SW480 (cell line): ENCODE results near the gene AZIN2.
"Not testable (repeated sequence)": the region's sequence is repeated elsewhere in the genome, so short reads cannot be mapped to it uniquely, and the experiment has no call there.

Experiments used
- DNase-seq: peaks from one replicate; pipeline ENCODE4 v3.0.0-alpha.2; 2016; ENCODE audit warnings: low spot score

The AZIN2 gene

DNA sequence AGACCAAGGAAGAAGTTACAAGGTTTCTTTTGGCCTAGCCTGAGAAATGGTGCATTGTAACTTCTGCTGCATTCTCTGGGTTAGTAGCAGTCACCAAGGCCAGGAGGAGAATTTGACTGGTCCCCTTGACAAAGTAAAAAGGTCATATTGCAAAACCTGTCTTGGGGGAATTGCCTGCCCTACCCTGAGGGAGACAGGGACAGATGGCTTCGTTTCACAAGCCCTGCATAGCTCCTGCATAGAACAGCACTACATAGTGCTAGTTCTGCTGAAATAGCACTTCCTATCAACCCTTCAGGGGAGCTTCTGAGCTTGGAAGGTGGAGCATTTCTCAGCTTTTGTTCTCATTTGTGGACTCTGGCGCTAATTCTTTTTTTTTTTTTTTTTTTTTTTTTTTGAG is 23.9 kb upstream of the AZIN2 start:
- DNase-seq, result no peak

DNA sequence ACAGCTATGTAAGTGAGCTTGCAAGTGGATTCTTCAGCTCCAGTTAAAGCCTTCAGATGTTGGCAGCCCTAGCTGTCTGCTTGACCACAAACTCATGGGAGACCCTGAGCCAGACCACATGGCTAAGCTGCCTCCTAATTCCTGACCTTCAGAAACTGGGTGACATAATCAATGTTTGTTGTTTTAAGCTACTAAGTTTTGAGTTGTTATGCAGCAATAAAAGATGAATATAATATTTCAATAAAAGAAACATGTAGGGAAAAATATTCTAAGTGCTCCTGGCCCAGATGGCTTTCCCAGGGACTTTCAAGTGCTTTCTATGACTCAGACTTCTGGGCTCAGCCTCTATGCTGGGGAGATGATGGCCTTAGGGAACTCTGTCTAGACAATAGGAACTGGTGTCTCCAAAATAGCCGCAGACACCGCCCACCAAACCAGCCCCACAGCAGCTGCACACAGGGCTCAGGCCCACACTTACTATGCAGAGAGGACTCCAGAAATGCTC is 20.3 kb upstream of the AZIN2 start:
- DNase-seq, result peak; percentile 69

DNA sequence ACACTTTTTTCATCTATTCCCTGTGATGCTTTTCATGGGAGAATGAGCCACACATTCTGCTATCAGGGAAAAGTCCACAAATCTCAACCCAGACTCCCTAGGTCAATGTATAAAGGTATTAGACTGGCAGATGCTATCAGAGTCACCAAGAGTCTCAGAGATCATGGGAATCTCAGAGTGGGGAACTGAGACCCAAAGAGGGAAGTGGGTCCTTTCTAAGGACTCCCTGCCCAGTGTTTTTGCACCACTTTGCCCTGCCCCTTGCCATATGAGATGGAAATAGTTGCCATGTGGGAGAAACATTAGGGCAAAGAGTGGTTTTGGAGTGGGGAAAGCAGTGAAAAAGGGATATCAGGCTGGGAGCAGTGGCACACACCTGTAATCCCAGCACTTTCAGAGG is 19.1 kb upstream of the AZIN2 start:
- DNase-seq, result no peak

DNA sequence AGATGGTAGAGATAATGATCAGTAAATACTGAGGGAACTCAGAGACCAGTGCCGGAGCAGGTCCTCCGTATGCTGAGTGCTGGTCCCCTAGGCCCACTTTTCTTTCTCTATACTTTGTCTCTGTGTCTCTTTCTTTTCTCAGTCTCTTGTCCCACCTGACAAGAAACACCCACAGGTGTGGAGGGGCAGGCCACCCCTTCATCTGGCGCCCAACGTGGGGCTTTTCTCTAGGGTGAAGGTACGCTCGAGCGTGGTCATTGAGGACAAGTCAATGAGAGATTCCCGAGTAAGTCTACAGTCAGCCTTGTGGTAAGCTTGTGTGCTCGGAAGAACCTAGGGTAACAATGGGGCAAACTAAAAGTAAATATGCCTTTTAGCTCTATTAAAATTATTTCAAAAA is 16.7 kb upstream of the AZIN2 start:
- DNase-seq, result not testable (repeated sequence)

DNA sequence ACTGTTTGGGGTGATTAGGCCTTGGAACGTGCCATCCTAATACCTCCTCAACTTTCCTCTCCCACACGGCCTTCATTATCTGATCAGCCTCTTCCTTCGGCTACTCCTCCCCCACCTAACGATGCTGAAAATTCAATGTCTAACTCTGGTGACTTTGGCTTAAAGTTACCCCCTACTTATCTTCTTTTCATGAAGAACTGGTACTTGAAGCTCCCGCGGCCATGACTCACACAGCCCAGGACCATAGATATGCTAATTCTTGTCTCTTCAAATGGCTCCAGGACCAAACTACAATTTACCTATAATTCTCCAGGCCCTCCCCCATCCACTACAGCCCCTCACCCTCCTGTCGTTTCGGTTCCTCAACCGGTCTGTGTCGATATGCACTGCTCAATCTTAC is 15.7 kb upstream of the AZIN2 start:
- DNase-seq, result no peak

DNA sequence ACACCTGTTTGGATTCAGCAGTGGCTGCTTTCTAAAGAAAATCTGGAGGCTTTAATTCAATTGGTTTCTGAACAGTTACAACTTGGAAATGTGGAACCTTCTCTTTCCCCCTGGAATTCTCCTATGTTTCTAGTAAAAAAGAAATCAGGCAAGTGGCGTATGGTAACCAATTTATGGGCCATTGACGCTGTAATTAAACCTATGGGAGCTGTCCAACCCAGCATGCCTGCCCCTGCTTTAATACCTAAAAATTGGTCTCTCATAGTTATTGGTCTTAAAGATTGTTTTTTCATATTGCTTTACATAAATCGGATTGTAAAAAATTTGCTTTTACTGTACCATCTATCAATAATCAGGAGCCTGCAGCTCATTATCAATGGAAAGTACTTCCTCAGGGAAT is 14.5 kb upstream of the AZIN2 start:
- DNase-seq, result not testable (repeated sequence)

DNA sequence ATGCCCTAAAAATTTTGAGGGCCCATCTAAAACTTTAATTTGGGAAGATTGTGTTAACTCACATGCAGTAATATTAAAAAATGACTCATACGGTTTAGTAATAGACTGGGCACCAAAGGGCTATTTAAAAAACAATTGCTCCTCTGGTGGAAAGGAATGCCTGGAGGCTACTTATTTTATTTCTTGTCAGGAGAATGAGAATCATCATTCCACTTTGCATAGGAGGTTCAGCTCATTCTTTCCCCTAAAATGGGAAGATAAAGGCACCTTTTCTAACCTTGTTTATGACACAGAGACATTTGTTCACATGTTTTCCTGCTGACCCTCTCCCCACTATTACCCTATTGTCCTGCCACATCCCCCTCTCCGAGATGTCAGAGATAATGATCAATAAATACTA is 12.8 kb upstream of the AZIN2 start:
- not testable (repeated sequence) for DNase-seq

DNA sequence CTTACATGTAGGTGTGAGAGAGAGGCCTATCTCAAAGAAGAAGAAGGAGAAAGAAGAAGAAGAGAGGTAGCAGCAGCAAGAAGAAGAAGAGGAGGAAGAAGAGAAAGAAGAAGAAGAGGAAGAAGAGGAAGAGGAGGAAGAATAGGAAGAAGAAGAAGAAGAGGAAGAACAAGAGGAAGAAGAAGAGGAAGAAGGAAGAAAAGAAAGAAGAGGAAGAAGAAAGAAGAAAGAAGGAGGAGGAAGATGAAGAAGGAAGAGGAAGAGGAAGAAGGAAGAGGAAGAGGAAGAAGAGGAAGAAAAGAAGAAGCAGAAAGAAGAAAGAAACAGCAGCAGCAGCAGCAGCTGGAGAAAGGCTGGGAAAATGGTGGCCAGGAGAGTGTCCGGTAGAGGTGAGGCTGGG is 10.3 kb upstream of the AZIN2 start:
- no peak for DNase-seq

DNA sequence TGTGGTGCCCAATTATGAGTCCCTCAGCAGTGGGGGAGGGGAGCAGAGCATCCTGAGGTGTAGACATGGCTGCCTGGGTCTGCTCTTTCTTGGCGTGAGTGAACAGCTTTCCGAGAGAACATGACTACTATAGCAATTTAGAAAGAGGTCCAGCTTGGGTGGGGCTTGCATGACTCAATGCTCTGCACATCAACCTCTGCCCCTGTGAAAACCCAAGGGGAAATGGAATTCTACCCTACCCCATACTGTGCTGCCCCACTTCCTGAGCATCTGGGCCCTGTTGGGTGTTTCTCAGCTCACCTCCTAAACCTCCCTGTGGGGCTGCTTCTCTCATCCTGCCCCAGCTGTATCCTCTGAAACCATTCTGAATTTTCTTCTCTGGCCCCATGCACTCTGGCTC is 8.2 kb upstream of the AZIN2 start:
- no peak for DNase-seq

DNA sequence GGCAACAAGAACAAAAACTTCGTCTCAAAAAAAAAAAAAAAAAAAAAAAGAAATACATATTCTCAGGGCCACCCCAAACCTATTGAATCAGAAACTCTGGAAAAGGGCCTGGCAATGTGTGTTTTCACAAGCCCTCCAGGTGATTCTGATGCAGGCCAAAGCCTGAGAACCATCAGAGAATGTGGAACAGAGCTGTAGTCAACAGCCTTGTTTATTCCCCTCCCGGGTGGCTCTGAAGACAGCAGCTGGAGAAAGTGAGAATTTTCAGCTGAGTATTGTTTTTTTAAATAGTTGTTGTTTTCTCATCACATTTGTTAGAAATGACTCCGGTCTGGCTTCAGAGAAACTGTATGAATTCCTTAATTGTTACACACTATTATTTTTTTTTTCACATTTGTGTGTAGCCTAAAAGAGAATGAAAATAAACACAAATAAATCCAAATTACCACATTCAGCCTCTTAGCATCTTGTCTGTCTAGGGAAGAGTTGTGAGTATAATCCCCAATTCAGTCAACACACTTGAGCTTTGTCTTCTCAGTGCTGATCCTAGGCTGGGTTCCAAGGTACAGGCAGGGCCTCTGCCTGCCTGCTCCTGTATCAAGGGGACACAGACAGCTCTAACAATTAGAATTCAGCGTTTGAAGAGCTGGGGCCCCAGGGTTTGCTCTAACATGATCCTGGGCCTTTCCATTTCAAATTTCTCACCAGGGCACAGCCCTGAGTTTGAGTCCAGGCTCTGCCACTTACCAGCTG is 6.6 kb upstream of the AZIN2 start:
- DNase-seq, result no peak

DNA sequence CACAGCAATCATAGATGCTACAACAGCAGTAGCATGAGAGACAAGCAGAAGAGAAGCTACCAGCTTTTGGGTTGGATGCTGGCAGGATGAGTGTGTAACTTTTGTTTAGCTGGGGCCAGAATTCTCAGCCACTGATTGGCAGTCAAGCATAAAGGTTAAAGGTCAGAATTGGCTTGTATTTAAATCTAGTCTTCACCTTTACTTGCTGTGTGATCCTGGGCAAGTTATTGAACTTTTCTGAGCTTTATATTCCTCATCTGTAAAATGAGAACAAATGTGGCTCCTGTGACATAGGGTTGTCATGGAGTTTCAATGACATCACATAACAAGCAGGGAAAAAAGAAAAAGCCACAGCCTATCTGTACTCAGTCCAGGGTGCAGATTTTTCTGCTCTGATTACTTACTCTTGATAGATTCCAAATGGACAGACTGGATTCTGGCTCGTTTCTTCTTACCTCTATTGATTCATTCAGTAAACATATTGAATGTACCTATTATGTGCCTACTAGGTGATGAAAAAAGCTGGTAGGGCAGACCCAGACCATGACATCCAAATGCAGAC is 2.8 kb upstream of the AZIN2 start:
- no peak for DNase-seq

DNA sequence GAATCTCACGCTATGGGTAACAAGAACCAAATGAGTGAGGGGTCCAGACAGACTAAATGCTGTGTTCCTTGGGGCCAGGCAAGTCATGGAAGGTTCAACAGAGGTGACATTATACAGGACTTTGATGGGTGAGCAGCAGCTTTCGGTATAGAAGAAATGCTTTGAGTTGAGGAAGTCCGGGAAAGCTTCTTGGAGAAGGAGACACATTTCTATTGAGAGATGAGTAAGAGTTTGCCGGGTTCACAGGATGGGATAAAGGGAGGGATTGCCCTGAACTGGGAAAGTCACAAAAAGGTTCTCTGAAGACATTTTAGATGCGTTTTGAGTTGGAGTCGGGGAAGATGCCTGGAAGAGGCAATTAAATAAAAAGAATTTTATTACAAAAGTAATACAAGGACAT is 580 bp upstream of the AZIN2 start:
- DNase-seq, result no peak

DNA sequence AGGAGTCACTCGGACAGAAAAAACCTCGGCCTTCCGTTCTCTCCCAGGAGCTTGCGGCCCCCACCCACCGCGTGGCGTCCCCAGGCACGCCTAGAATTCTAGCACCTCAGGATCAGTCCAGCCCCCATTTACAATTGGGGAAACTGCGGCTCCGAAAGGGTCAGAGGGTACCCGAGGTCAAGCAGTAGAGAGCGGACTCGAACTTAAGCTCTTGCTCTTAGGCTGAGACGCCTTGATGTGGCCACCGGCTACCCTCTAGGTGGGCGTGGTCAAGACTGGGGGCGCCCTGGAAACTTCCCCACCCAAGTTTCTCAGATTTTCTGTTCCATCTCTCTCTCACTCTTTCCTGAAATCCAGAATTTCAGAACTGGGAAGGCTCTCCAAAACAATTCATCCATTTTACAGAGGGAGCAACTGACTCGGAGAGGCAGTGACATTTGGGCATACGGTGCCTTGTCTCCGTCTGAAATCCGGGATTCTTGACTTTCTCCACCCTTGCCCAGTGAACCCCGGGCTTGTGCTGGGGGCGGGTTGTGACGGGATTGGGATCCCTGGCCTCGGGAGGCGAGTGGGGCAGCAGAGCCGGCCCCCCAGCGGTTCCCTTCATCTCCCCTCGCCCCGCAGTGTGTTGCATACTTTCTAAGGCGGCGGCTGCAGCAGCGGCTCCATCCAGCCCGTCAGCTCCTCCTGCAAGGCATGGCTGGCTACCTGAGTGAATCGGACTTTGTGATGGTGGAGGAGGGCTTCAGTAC is 777 bp downstream of the AZIN2 start:
- no peak for DNase-seq

DNA sequence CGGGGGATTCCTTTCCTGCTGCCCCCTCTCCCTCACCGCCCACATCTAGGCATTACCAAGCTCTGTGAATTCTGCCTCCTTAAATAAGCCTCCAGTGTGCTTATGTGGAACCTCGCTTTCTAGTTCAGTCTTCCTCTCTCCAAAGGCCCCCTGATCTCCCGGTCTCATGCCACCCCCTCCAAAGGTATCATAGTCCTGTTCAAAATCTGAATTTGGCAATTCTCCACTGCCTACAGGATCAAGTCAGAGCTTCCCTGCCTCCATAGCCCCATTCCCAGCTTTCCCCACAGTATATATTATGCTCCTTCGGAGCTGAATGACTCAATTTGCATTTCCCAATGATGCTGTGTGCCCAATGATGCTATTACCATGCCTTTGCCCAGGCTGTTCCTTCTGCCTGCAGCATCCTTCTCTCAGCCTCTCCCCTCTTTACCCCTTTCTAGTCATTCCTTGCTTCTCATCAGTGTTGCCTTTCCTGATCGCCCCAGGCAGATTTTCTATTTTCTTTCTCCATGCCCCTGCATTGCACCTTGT is 1.7 kb downstream of the AZIN2 start:
- DNase-seq, result no peak

DNA sequence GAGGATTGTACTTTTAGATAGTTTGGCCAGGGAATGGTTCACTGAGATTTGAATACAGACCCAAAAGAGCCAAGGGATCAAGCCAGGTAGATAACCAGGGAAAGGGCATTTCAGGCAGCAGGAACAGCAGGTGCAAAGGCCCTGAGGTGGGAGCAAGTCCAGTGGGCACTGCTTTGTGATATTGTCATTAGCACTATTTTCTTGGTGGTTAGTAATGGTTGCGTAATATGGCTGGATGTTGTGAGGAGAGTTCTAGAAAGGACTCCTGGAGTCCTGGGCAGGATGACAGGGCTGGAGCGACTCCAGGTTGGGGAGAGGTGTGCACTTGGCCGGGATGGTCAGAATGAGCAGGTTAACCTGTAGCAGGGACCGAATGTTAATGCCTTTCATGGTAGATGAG is 4.4 kb downstream of the AZIN2 start:
- DNase-seq, result no peak

DNA sequence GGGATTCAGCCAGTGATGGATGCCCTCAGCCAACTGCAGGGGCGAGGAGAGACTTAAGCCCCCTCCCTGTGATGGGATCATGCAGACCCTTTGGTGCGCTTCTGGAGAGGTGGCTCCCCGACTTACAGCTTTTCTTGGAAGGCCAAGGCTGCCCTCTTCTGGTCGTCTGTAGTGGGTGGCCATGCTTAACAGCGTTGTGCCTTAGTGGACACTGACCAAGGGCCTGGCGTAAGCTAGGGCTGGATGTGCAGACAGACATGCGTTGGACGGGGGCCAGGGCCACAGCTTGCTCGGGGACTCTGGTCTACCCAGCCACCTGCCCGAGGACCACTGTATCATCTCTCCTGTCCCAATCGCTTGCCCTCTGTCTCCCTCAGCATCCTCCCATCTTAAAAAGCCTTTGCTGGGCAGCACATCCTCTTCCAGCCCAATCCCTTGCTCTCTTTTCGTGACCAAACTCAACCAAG is 5.5 kb downstream of the AZIN2 start:
- DNase-seq, result peak; percentile 68

DNA sequence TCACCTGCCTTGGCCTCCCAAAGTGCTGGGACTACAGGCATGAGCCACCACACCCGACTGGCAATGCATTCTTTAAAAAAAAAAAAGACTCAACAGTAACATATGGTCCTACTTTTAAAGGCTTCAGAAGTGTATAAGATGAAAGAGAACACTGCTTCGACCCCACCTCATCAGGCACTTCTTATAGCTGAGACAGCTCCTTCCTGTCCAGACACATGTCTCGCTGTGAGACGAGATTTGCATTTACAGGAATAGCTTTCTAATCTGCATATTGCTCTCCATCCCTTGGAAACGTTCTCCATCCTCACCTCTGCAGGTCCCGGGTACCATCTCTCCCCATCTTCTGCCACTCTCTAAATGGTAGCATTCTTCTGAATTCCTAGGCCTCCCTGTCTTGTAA is 6.7 kb downstream of the AZIN2 start:
- no peak for DNase-seq

DNA sequence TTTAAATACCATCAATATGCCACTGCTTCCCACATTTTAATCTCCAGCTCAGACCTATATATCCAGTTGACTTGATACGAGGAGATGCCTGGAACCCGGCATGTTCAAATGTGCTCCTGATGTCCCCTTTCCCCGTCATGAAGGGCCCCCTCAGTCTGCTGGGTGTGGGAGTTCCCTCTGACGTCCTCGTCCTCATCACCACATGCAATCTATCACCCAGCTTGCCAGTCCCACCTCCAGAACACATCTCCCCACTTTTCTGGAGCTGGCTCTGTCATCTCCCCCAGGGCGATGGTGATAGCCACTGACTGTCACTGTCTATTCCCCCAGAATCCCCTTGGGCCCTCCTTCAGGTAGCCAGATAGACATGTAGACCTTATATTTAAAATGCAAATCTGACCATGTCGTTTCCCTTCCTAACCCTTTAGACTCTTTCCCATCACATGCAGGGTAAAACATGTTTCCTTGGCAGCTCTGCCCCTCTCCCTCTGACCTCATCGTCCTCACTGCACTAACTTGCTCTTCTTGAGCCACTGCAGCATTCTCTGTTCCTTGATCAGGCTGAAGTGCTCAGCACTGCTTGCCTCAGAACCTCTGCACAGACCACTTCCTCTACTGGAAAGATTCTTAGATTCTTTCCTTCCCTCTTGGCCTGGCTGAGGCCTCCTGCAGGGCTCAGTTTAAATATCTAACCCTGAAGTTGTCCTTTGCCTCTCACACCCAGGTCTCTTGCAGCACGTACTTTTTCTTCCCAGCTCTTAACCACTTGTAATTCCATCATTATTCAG is 7.4 kb downstream of the AZIN2 start:
- no peak for DNase-seq

DNA sequence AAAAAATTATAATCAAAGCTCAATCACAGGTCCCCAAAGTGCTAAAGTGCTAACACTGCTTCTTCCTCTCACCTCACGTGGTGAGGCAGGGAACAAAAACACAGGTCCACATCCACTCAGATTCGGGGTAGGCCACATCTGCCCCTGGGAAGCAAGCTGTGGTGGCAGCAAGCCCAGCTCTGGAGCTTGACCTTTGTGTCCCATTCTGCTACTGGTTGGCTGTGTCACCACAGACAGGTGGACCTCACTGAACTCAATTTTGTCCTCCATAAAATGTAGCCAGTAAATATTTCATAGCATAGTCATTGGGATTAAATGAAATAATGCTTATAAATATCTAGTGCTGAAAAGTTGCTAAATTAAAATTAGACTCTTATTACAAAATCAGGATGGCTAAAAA is 8.5 kb downstream of the AZIN2 start:
- no peak for DNase-seq

DNA sequence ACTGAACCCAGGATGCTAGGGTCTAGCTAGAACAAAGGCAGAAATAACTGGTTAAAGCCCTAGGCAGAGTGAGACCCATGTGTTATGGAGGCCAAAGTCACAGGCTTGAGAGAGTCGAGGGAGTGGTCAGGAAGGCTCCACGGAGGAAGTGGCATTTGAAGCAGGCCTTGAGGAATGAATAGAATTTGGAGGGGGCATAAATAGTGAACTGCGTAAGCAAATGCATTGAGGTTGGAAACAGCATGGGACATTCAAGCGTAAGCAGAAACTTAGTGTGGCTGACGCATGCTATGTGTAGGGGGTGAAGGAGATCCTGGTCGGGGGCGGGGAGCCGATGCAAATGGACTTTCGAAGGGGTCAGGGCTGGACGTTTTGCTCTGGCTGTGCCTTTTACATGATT is 11.5 kb downstream of the AZIN2 start:
- DNase-seq, result no peak

DNA sequence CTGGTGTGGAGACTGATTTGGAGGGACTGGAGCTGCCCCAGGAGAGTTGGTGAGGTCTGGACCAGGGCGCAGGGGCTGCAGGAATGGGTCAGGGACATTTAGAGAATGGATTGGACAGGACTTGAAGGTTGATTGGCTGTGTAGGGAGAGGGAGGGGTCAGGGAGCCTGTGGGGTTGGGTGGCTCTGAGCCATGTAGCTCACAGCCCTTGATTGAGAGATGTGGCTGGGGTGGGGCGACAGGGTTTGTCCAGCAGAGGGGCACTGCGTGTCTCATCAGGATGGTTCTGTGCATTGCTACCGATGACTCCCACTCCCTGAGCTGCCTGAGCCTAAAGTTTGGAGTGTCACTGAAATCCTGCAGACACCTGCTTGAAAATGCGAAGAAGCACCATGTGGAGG is 12.1 kb downstream of the AZIN2 start:
- no peak for DNase-seq

DNA sequence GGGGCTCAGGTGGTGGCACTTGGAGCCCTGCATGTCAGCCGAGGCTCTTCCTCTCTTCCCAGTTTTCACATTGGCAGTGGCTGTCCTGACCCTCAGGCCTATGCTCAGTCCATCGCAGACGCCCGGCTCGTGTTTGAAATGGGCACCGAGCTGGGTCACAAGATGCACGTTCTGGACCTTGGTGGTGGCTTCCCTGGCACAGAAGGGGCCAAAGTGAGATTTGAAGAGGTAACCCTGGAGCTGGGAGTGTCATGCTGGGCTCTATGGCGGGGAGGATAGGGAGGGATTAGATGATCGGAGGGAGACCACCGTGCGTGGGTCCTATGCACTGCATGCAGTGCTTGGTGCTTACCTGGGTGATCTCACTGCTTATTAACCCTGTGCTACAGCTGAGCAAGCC is 13.5 kb downstream of the AZIN2 start:
- no peak for DNase-seq
